Hepatocyte (in vitro differentiated cells): Measurements from ENCODE around the gene PHF12. TPM values are rescaled to one million over a fixed set of nuclear protein-coding genes. Genes with fewer than 3 reads are reported as not detected.

ENCODE experiments used
- DNase-seq: peaks from one replicate; pipeline ENCODE4 v3.0.0-alpha.2; 2016; ENCODE audit warnings: low spot score
- H2AFZ ChIP-seq: fragments of 200-600 bp; sonication (generic); 2 replicates; pipeline ENCODE4 v1.6.0; 2016; ENCODE audit warnings: antibody characterized with exemption, mild to moderate bottlenecking
- H3K27ac ChIP-seq: fragments of 200-600 bp; sonication (generic); 2 replicates; pipeline ENCODE4 v1.5.1; 2016; ENCODE audit warnings: mild to moderate bottlenecking
- H3K27me3 ChIP-seq: fragments of 200-600 bp; sonication (generic); 2 replicates; pipeline ENCODE4 v1.6.1; 2016
- H3K36me3 ChIP-seq: fragments of 200-600 bp; sonication (generic); replicated peaks from 2 replicates; pipeline ENCODE4 v1.5.1; 2016; ENCODE audit warnings: low read depth; ENCODE audit not compliant: insufficient read depth
- H3K4me1 ChIP-seq: fragments of 200-600 bp; sonication (generic); 2 replicates; pipeline ENCODE4 v1.5.1; 2016; ENCODE audit warnings: mild to moderate bottlenecking, moderate library complexity; ENCODE audit not compliant: insufficient read depth
- H3K4me2 ChIP-seq: fragments of 200-600 bp; sonication (generic); 2 replicates; pipeline ENCODE4 v1.6.0; 2016
- H3K4me3 ChIP-seq: fragments of 200-600 bp; sonication (generic); 2 replicates; pipeline ENCODE4 v1.5.1; 2016; ENCODE audit warnings: mild to moderate bottlenecking
- H3K79me2 ChIP-seq: fragments of 200-600 bp; sonication (generic); 2 replicates; pipeline ENCODE4 v1.6.0; 2017; ENCODE audit warnings: mild to moderate bottlenecking
- H3K9me2 ChIP-seq: fragments of 200-600 bp; sonication (generic); replicated peaks from 2 replicates; pipeline ENCODE4 v1.6.0; 2017; ENCODE audit warnings: mild to moderate bottlenecking; ENCODE audit not compliant: insufficient read depth
- H3K9me3 ChIP-seq: fragments of 200-600 bp; sonication (generic); 2 replicates; pipeline ENCODE4 v1.5.1; 2016; ENCODE audit warnings: low read depth, mild to moderate bottlenecking
- H4K20me1 ChIP-seq: fragments of 200-600 bp; sonication (generic); 2 replicates; pipeline ENCODE4 v1.6.0; 2016; ENCODE audit warnings: mild to moderate bottlenecking; ENCODE audit not compliant: insufficient read depth, poor library complexity, severe bottlenecking
- CTCF ChIP-seq: fragments of 200-600 bp; sonication (generic); IDR thresholded peaks from 2 replicates; pipeline ENCODE4 v1.5.1; 2016; ENCODE audit warnings: antibody characterized with exemption, mild to moderate bottlenecking; ENCODE audit not compliant: poor library complexity
- EZH2 ChIP-seq: fragments of 200-600 bp; sonication (generic); IDR thresholded peaks from 2 replicates; pipeline ENCODE4 v1.6.1; 2016; ENCODE audit warnings: antibody characterized with exemption, mild to moderate bottlenecking, borderline replicate concordance
- EZH2phosphoT487 ChIP-seq: fragments of 200-600 bp; sonication (generic); IDR thresholded peaks from one replicate; pipeline ENCODE4 v1.6.1; 2018; ENCODE audit warnings: antibody characterized with exemption, mild to moderate bottlenecking, low read depth, moderate library complexity; ENCODE audit not compliant: unreplicated experiment, severe bottlenecking
- WGBS: methylation state at CpG from one replicate; pipeline ENCODE4 v1.1.6; 2016; ENCODE audit warnings: low lambda C conversion rate; ENCODE audit errors: missing lambda C conversion rate; 5-methylcytosine and 5-hydroxymethylcytosine counted together
- polyA plus RNA-seq: library from polyadenylated mRNA; unstranded; fragments of >200 nt; fragmentation: Nextera tagmentation; extraction: Ambion mirVana; gene quantifications from 2 replicates; pipeline ENCODE4 v1.2.1, GENCODE V29; 2016
- total RNA-seq: library from RNA; depleted of rRNA; stranded (reverse); fragments of >200 nt; gene quantifications from 2 replicates; pipeline ENCODE4 v1.2.3, GENCODE V29; 2014

The PHF12 gene
- total and polyA plus RNA-seq, 2 experiments from 2014 or later, result 12.1 to 19.0 TPM

- Histone ChIP-seq H3K4me1 (no peaks in the 10 kb centered on the region), H2AFZ (no peak overlapping the region), H3K79me2 (no peaks in the 10 kb centered on the region), H3K9me2 (no peaks in the 10 kb centered on the region), H3K36me3 (no peaks in the 10 kb centered on the region), H3K9me3 (no peaks in the 10 kb centered on the region), H4K20me1 (no peaks in the 10 kb centered on the region), H3K4me2 (no peak overlapping the region), H3K27me3 (no peaks in the 10 kb centered on the region), H3K27ac (no peak overlapping the region), H3K4me3 (no peak overlapping the region)
- whole genome bisulfite sequencing, result 93% methylated on average over 13 of the region's 13 CpGs
- no peak for TF ChIP-seq CTCF
- no peak for TF ChIP-seq EZH2phosphoT487
- TF ChIP-seq EZH2, result no peak
- no peak for DNase-seq
Measured at GRCh38 chr17:28957277-28957991, 6.1 kb upstream of the PHF12 start.

- Histone ChIP-seq H3K9me3 (no peaks in the 10 kb centered on the region), H3K4me1 (no peaks in the 10 kb centered on the region)
Measured at GRCh38 chr17:28956861-28957260, 5.5 kb upstream of the PHF12 start.

GRCh38 chr17:28956112-28956511, 4.8 kb upstream of the PHF12 start:
- WGBS, result 48% methylated on average over 7 of the region's 7 CpGs
- H3K79me2 ChIP-seq, result no peaks in the 10 kb centered on the region
- no peak for TF ChIP-seq CTCF
- no peak for TF ChIP-seq EZH2phosphoT487
- no peak for TF ChIP-seq EZH2

More at GRCh38 chr17:28956861-28957260, 5.5 kb upstream of the PHF12 start:
- H4K20me1 ChIP-seq, result no peaks in the 10 kb centered on the region
- no peak overlapping the region for H3K27ac ChIP-seq
- no peak overlapping the region for H2AFZ ChIP-seq
- H3K4me2 ChIP-seq, result no peak overlapping the region
- H3K9me2 ChIP-seq, result no peaks in the 10 kb centered on the region
- TF ChIP-seq CTCF, result no peak
- no peak for TF ChIP-seq EZH2phosphoT487
- TF ChIP-seq EZH2, result no peak
- DNase-seq, result no peak
- 88% methylated on average over 3 of the region's 3 CpGs for WGBS
- H3K79me2 ChIP-seq, result no peaks in the 10 kb centered on the region
- H3K27me3 ChIP-seq, result no peaks in the 10 kb centered on the region
- H3K4me3 ChIP-seq, result no peak overlapping the region
- no peaks in the 10 kb centered on the region for H3K36me3 ChIP-seq

More at GRCh38 chr17:28956112-28956511, 4.8 kb upstream of the PHF12 start:
- Histone ChIP-seq H4K20me1 (no peaks in the 10 kb centered on the region), H3K36me3 (no peaks in the 10 kb centered on the region), H3K27me3 (no peaks in the 10 kb centered on the region), H3K4me1 (no peaks in the 10 kb centered on the region), H3K9me2 (no peaks in the 10 kb centered on the region), H3K4me2 (no peak overlapping the region), H3K27ac (no peak overlapping the region), H3K4me3 (no peak overlapping the region), H3K9me3 (no peaks in the 10 kb centered on the region), H2AFZ (no peak overlapping the region)
- DNase-seq, result no peak
